DLD1 (cell line): Measurements from ENCODE around the gene CSRP1.
"Not testable (repeated sequence)": the region's sequence is repeated elsewhere in the genome, so short reads cannot be mapped to it uniquely, and the experiment has no call there.

ENCODE experiments used
- in situ Hi-C: cut with HindIII; loops from 2 replicates; pipeline ENCODE4 v1.10.0; 2017; ENCODE audit warnings: low sequenced_read_pairs

The CSRP1 gene

DNA sequence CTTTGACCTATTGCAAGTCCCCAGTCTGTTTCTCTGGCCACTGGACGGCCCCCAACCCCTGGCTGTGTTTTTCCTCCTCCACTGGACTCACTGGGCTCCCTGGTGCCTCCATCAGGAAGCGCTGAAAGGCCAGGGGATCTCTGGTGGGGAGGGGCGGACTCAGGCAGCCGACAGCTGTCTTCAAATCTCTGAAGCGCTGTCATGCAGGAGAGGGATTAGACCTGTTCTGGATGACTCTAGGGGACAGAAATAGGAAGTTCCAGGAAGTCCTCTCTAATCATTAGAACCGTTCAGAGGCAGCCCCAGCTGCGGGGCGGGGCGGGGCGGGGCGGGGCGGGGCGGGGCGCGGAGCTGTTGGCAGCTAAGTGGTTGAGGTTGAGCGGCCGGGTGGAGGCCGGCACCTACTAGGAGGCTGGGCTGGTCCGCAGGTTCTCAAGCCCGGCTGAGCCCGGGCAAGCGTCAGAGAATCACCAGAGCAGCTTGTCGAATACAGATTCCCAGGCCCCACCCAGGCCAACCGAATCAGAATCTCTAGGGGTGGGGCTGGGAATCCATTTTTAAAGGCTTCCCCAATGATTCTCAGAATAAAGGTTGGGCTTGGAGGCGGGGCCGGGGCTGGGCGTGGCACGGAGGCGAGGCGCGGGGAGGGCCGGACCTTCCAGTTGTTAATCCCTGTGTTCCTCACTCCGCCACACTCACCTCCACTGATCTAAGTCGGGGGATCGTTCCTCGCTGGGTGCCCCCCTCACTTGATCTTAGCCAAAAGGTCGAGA lies 26.5 kb downstream of the CSRP1 start:
- in situ Hi-C loops, result no loop called here

DNA sequence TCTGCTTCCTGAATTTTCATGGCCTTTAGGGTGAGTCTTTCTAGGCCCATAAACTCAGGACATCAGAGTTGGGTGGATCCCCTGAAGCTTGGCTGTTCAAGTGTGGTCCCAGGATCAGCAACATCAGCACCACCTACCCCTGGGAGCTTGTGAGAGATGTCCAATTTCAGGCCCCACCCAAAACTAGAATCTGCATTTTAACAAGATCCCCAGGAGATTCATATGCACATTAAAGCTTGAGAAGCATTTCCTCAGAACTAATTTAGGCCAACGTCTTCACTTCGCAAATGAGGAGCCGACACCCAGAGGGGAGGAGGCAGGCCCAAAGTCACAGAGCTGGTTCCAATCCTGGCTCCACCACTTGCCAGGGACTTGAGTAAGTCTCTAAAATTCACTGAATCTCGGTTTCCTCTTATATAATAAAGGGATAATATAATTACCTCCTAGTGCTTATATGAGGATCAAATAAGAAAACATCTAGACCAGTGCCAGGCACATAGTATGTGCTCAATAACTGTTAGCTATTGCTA lies 27.7 kb downstream of the CSRP1 start:
- in situ Hi-C loops, result no loop called here

DNA sequence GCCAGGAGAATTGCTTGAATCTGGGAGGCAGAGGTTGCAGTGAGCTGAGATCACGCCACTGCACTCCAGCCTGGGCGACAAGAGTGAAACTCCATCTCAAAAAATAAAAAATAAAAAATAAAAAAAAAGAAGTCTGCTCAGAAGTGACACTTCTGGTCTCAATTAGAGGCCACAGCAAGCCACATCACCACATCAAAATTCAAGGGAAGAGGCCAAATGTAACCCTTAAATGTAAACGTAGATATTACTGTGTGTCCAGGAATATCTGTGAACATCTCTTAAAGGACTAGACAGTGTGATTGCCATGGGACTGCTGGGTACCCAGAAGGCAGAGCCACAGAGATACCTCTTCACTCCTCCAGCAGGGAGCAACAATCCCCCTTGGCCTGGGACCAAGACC lies 28.3 kb downstream of the CSRP1 start:
- in situ Hi-C loops, result not testable (repeated sequence)

DNA sequence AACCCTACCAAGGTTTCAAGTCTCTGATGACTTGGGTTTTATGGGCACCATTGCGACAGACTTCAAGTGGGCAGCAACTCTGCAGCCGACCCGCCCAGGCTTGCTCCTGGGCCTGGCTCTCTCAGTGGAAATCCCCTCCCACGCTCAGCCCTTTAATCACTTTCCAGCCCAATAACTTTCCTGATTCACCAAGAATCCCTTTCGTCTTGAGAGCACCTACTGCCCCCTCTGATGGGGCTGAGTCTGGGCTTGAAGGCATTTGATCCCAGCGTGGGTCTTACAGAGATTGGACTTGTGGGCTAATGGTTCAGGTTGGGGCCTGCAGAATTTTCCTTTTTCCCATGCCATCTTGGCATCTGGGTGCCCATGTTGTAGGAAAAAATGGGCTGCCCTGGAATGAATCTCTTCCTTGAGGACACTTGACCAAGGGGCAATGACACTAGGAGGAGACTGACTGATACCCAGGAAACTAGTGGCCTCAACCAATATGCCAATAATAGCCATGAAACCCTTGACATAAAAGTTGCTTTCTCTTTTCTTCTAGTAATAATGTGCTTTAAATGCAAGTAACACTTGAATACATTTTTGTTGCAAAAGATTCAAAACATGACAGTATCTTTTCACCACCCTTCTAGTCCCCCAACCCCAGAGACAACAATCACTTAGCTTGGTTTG lies 30.1 kb downstream of the CSRP1 start:
- in situ Hi-C loops, result no loop called here

DNA sequence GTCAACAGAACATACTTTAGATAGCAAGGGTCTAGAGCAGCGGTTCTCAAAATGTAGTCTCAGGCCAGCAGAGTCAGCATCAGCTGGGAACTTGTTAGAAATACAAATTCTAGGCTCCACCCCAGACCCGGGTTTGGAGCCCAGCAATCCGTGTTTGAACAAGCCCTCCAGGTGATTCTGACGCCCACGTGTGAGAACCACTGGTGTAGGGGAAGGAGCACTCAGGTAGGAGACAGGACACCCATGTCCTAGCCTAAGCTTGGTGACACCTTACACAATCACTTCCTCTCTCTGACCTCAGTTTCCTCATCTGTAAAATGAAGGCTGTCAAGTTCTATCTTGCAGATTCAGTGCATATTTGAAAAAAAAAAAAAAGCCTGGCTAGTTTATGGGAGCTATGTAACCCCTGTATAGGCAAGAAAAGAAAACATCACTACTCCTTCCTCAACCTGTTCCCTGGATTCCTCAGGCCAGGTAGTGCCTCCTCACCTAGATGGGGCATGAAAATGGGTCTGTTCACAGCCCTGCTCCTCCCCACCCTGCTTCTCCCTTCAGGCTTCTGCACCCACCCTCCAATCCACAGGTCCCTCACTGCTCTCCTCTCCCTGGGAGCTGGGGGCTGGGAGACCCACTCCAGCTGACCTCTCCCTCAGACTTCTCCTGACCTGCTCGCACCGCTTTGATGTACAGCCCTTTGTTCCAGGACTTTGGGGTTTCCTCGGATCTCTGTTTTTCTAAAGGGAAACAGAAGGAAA lies 30.8 kb downstream of the CSRP1 start:
- in situ Hi-C loops, result no loop called here

DNA sequence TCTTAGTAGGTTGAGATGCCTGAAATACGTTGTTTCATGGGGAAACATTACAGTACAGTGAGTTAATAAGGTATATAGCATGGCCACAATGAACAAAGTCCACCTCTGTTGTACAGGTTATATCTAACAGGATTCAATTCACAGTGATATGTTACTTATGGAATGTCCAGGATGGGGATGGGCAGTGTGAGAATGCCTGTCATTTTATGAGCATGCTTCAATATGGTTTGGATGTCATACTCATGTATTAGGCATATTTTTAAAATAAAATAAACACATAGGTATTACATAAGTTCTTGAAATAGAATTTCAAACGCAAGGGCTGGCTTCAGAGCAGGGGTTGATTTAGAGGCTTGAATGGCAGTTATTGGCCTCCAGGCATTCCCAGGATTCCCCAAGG lies 31.8 kb downstream of the CSRP1 start:
- in situ Hi-C loops, result no loop called here

DNA sequence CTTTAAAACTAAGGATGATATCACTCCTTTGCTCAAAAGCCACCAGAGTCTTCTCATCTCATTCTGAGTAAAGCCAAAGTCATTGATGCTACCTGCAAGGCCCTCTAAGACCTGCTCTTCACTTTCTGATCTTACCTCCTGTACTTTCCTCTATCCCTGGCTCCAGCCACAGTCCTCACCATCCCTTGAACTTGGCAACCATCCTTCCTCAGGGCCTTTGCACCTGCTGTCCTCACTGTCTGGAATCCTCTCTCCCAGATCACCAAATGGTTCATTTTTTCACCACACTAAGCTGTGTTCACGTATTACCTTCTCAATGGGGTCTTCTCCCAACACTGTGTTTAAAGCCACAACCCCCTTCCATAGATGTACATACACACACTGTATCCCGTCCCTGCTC lies 33.6 kb downstream of the CSRP1 start:
- in situ Hi-C loops, result no loop called here

DNA sequence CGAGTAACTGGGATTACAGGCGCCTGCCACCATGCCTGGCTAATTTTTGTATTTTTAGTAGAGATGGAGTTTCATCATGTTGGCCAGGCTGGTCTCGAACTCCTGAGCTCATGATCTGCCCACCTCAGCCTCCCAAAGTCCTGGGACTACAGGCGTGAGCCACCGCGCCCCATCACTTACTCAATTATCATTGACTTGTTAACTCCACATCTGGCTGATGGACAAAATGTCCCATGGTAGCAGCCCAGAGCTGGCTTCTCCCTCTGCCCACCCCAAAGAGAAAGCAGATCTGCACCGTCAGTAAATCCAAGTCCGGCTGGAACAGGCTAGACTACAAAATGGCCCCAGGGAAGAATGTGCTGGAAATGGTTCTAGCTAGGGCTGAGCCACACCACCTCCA lies 34.6 kb downstream of the CSRP1 start:
- in situ Hi-C loops, result not testable (repeated sequence)

DNA sequence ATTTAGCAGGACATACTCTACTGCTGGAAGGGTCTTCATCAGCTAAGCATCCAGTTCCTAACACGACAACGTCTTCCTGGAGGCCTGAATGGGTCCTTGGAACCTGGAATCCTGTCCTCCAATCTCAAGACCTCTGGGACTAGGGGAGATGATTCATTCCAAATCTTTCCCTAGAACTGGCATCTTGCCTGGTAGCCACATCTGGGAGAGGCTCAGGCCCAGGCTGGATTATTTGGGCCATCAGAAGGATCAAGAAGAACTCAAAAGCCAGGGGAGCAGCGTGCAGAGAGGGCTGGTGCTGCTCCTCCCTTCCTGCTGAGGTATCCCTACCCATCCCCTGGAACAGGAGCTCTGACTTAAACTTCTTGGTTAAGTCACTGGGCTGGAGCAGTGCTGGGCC lies 35.2 kb downstream of the CSRP1 start:
- in situ Hi-C loops, result no loop called here

DNA sequence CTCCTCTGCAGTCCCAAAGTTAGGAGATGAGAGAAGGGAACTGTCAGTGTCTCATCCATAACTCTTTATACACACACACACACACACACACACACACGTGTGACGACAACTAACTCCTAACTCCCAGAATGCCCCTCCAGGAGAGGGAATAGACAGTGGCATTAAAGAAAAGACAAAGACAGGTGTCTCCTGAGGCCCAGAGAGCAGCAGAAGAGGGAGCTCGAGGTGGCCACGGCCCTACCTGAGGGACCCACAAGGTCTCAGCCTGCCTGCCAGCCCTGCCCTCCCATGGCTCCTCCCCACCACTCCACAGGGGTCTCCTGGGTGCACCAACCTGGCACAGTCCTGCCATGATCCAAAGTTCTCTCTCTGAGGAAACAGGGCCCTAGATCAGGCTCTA lies 36.3 kb downstream of the CSRP1 start:
- in situ Hi-C loops, result no loop called here

DNA sequence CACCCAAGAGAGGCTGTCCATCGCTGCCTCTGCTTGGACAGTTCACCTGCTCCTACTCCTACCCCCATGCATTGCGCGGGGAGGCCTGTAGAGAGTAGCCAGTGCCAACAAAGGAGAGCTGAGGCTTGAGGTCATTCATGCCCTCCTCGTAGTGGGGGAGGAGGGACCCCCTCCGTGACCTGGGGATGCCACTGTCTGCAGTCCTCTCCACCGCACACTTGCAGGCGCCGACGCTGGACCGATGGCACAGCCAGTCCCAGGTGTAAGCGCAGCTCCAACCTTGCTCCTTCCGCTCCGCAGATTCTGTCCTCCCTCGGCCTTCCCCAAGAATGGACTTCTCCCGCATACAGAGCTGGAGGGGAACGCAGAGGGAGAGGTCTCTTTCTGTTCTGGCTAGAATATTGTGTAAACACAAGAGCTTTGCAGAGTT lies 37.3 kb downstream of the CSRP1 start:
- in situ Hi-C loops, result no loop called here

DNA sequence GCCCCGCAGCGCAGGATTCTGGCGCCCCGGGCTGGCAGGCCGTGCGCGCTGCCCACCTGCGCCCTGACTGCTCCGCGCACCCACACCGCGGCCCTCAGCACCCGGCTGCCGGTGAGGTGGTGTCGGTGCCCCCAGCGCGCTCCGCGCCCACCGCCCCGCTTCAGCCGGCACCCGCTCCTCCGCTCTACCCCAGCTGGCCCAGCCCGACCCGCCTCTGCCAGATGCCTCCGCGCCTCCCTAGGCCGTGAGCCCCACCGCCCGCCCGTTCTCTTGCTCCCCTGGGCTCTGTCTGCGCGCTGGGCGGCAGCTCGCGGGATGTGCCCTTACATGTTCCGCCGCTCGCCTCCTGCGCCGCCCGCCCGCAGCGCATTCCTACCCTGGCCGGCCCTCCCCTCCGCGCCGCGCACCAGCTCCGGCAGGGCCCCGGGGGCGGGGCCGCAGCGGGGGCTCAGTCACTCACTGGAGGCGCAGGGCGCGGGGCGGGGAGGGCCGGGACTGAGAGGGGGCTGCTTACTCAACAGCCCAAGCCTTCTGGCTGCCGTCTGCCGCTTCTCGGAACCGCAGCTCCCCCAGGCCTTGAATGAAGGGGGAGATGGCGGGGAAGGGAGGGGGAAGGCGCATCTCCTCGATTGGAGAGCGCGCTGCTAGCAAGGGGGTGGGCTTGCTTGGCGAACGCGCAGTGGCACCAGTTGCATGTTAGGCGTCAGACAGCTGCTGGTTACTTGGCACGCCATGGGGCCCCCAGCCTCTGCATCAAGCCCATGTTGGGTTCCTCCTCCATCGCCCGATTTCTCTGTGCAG lies 37.9 kb downstream of the CSRP1 start, which contains the start of gene PHLDA3:
TSS of gene PHLDA3 (minus strand) at position 345 of the 801 bp plus-strand sequence. CDS start 402 bp downstream, outside the sequence.
- in situ Hi-C loops, result no loop called here

DNA sequence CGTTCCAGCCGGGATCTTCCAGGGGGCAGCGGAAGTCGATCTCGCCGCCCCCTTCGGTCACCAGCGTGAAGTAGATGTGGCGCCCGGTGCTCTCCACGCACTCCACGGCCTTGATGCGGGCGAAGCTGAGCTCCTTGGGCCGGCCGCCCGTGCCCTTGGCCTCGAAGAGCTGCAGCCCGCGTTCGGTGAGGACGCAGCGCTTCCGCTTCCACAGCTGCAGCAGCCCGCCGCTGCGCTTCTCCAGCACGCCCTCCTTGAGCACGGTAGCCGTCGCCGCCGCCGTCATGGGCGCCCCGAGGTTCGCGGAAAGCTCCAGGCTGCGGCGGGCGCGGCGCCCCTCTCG lies 38.5 kb downstream of the CSRP1 start:
- in situ Hi-C loops, result no loop called here

DNA sequence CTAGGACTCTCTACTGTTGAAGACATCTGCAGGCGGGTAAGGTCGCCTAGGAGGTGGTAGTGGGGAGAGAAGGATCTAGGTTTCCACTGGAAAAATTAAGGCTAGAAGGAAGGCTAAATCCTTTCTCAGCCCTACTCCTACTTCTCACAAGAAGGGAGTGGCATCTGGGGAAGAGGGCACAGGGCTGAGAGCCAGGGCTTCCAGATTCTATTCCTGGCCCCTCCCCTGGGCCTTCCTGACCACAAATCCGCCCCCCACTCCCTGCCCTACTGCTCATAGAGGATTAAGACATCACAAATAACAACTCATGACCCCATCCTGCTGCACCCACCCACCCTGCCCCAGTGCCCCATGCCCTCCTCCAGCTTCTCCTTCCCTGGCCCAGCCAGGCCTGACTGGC lies 40.4 kb downstream of the CSRP1 start:
- in situ Hi-C loops, result no loop called here

DNA sequence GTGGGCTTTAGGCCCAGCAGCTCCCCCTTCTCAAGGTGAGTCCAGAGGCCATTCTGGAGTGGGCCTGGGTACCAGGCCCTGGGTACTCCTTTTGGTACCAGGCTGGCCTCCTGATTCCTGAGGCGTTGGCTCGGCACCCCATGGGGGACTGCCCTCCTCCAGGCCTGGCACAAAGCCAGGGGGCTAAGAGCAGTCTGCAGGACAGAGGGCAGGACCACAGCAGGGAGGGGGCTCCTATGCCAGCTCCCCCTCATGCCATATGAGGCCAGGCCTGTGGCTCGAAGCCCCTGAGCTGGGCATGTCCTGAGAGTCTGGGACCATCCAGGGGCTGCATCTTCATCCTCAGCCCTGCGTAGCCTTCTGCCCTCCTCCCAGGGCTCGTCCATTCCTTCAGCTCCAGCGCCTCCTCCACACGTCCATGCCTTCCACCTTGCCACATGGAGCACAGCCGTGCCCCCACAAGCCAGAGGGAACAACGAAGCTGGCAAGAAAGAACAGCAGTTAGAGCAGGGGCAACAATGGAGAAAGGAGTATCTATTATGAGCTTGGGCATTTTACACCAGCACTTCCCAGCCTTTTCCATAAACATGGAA lies 41.1 kb downstream of the CSRP1 start:
- in situ Hi-C loops, result no loop called here

DNA sequence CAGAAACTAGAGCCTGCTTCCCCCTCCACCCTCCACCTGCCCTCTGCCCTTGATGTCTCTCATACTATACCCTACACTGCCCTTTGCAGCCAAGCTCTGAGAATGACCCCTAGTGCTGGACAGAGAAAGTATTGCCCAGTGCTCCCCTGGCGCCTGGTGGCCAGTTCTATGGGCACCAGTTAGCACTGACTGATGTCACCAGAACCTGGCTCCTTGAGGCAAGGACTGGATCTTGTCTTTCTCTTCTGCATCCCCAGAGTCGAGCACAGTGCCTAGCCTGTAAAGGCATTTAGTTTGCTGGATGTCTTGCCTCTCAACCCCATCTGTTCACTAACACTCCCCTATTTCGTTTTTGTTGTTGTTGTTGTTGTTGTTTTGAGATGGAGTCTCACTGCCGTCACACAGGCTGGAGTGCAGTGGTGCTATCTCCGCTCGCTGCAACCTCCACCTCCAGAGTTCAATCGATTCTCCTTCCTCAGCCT lies 43.8 kb downstream of the CSRP1 start:
- in situ Hi-C loops, result no loop called here

DNA sequence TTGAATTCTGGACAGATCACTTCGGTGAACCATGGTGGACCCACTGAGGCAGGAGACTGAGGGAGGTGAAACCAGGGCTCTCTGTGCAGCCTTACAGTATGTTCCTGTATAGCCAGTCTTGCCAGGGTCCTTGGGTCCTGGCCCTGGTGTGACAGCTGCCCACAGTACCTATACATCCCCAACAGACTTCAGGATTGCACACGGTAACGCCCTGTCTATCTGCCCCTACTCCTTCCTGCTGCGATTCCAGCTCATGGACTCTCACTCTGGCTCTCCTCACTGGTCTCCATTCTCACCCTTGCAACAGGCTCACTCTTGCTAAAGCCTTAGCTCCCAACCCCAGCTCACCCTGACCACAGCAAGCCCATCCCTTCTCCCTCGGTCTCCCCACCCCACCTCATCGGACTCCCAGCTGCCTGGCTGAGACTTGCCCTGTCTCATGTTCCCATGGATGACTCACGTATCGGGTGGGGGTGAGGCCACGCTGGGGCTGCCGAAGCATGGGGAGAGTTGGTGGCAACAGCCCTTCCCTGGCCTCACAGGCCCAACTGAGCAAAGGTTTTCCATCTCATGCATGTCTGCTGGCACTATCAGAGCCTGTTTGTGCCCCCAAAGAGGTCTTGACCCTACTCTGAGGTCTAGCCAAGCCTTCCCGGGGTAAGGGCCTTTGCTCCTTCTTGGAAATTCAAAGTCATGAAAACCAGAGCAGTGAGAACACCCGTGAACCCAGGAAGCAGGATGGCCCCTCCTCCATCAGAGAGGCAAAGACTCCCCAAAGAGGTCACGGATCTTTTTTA lies 45.1 kb downstream of the CSRP1 start:
- in situ Hi-C loops, result no loop called here

DNA sequence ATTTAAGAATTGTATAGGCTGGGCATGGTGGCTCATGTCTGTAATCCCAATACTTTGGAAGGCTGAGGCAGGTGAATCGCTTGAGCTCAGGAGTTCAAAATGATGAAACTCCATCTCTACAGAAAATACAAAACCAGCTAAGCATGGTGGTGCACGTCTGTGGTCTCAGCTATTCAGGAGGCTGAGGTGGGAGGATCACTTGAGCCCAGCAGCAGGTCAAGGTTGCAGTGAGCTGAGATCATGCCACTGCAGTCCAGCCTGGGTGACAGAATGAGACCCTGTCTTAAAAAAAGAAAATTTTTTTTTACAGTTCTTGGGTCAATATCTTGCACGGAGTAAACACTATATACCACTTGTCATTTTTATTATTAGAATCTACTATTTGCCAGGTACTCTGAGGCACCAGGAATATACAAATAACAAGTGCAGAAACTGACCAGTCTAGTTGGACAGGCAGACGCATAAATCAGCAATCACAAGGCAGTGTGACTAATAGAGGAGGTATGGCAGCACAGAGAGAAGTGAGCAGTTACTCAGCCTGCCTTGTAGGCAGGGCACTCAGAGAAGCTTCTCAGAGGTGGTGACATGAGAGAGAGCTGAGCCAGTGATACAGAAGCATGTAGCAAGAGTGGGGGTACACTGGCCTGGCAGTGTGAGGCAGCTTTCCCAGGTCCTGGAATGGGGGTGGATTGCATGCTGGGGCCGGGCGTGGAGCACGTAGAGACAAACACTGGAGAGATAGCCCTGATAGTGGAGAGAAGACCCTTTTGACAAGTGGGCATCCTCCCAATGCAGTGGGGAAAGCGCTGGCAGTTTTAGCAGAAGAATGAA lies 45.9 kb downstream of the CSRP1 start:
- in situ Hi-C loops, result no loop called here

DNA sequence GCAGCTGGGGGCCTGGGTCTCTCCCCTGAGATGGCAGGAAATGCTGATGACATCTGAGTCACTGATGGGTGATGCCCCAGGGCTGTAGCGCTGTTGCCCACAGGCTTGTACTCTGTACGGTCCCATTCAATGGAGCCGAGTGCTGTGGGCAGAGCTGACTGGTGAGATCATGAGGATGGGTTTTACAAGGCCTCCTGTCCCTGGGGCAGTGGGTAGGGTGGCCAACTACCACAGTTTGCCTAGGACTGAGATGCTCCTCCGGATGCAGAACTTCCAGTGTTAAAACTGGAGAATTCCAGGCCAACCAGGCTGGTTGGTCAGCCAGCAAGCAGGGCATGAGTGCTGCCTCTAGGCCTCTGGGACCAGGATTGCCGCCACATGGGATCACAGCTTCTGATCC lies 47.1 kb downstream of the CSRP1 start:
- in situ Hi-C loops, result no loop called here
